ENCODE data around the gene CRYGN.

The CRYGN gene

GRCh38 chr7:151437866-151438516, 1.9 kb downstream of the CRYGN start:
- DNase-seq: no peak

- DNase-seq: no peak
Observed at GRCh38 chr7:151437159-151437553, 2.8 kb downstream of the CRYGN start.

GRCh38 chr7:151436446-151437158, 3.3 kb downstream of the CRYGN start:
- no peak for DNase-seq

GRCh38 chr7:151435971-151436370, 4.0 kb downstream of the CRYGN start:
- no peak for DNase-seq

- no peak for DNase-seq
Observed at GRCh38 chr7:151435103-151435916, 4.6 kb downstream of the CRYGN start.

- DNase-seq: no peak
Observed at GRCh38 chr7:151434549-151434948, 5.4 kb downstream of the CRYGN start.

GRCh38 chr7:151433721-151434400, 6.1 kb downstream of the CRYGN start:
- DNase-seq: no peak

- DNase-seq: peak; percentile 73
Observed at GRCh38 chr7:151432658-151433521, 7.1 kb downstream of the CRYGN start.

- no peak for DNase-seq
Observed at GRCh38 chr7:151431768-151432311, 8.1 kb downstream of the CRYGN start.

GRCh38 chr7:151431281-151431767, 8.6 kb downstream of the CRYGN start:
- DNase-seq: no peak

- no peak for DNase-seq
Observed at GRCh38 chr7:151430391-151431205, 9.3 kb downstream of the CRYGN start.

GRCh38 chr7:151429560-151430331, 10.2 kb downstream of the CRYGN start:
- peak; percentile 22 for DNase-seq

- no peak for DNase-seq
Observed at GRCh38 chr7:151429237-151429559, 10.7 kb downstream of the CRYGN start.

GRCh38 chr7:151428378-151429236, 11.3 kb downstream of the CRYGN start:
- DNase-seq: no peak

- no peak for DNase-seq
Observed at GRCh38 chr7:151427705-151428377, 12.1 kb downstream of the CRYGN start.

GRCh38 chr7:151426904-151427704, 12.8 kb downstream of the CRYGN start:
- no peak for DNase-seq

GRCh38 chr7:151426441-151426903, 13.5 kb downstream of the CRYGN start:
- no peak for DNase-seq

All from stimulated activated CD4-positive, alpha-beta T cell treated with anti-CD3 and anti-CD28 coated beads, Interleukin-1b, Interleukin-23, amount 100 ng/mL, for 48 hours (primary cell).